Measurements from ENCODE around the gene UNK.

Gene UNK

GRCh38 chr17:75872434-75873351 is 88.1 kb downstream of the UNK start:
- DNase-seq (ENCODE audit: low read depth in 2 of 2) = no peak

- DNase-seq (ENCODE audit: low read depth in 2 of 2) = no peak
Observed at GRCh38 chr17:75873587-75874322, 89.1 kb downstream of the UNK start.

- DNase-seq (ENCODE audit: low read depth in 2 of 2) = no peak
Observed at GRCh38 chr17:75874323-75875181, 89.9 kb downstream of the UNK start.
